Heart left ventricle (tissue), 13 donors: ENCODE measurements around the gene FOXN3.

Experiments
- POLR2A ChIP-seq, 2 donors: fragments of 450-650 bp; IDR thresholded peaks; one replicate each; pipeline ENCODE4 v1.6.1; 2017; ENCODE audit warnings: antibody characterized with exemption in 2 of 2, mild to moderate bottlenecking in 2 of 2, moderate library complexity in 2 of 2
- TF ChIP-seq, protein P1 (sequence below), 12 donors: fragments of 200-600 bp; sonication (generic) in 4 of 12; IDR thresholded peaks; one replicate each; pipeline versions ENCODE4 v1.5.0 to v1.8.0; 2018 to 2022; ENCODE audit warnings: antibody characterized with exemption in 12 of 12, mild to moderate bottlenecking in 5 of 12
- donor health status: ischemic (EF 13 %, LVEDD 7.1; RV severe dilation, severe dysfunction).
- donor health status: DM: no; HTN: yes; CAD: no.
- donor health status: DM: no; HTN: no; CAD: no.
- donor health status: ischemic (EF 25% LVEDD 6.9; RV normal size, moderate dysfunction).
- donor health status: ischemic (EF 25% LVEDD 5.7; RV mildly dilated, moderate dysfunction).
- donor health status: ischemic (EF 35%, LVEDD 5.7; RV mildly dilated, moderate dysfunction).
- donor health status: nonischemic (EF 11% LVEDD 7.7; RV severe dilation, severe dysfunction).
- donor health status: DM: yes; HTN: yes; CAD: no.
- donor health status: PGD.
- donor health status: ischemic (EF 29% LVEDD 5.4; RV normal size, mild dysfunction).
- donor health status: nonischemic (EF 23%, LVEDD 6.1; RV moderate dilation, normal function).

DNA sequence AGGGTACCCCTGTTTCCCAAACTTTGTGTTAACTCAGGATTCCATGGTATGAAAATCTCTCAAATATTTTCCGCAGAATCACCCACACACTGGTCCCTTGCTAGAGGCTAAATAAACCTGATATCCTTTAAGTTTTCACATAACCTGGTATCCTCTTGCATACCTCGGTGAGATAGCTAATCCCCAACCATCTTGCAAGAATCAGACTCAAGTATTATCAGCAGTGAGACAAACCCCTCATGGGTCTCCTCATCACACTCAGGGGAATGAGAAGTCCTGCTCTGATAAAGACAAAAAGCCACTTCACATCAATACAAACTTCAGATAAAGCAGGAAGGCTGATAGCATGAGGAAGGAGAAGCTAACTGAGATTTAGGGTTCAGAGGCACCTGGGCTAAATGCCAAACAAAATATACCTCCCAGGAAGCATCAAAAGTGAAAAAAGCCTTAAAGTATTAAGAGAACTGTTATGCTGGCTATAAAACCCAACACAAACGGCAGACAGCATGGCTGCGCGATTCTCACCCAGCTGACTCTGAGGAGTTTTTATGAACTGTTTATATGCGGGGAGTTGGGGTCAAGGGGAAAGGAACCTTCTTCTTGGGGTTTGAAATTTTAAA is 96.5 kb downstream of the FOXN3 start:
- TF ChIP-seq POLR2A (IDR thresholded peaks at IDR 0.05) = no peak
- TF ChIP-seq, protein P1, sequence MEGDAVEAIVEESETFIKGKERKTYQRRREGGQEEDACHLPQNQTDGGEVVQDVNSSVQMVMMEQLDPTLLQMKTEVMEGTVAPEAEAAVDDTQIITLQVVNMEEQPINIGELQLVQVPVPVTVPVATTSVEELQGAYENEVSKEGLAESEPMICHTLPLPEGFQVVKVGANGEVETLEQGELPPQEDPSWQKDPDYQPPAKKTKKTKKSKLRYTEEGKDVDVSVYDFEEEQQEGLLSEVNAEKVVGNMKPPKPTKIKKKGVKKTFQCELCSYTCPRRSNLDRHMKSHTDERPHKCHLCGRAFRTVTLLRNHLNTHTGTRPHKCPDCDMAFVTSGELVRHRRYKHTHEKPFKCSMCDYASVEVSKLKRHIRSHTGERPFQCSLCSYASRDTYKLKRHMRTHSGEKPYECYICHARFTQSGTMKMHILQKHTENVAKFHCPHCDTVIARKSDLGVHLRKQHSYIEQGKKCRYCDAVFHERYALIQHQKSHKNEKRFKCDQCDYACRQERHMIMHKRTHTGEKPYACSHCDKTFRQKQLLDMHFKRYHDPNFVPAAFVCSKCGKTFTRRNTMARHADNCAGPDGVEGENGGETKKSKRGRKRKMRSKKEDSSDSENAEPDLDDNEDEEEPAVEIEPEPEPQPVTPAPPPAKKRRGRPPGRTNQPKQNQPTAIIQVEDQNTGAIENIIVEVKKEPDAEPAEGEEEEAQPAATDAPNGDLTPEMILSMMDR (IDR thresholded peaks at IDR 0.05) = no peak
